ENCODE data around the gene BRAT1. TPM values are rescaled to one million over a fixed set of nuclear protein-coding genes. Genes with fewer than 3 reads are reported as not detected.

The BRAT1 gene
- total and polyA plus RNA-seq, 2 donors (not counting 1 experiment from before 2014, with no cell fraction given) = 4.0 to 20.1 TPM

DNA sequence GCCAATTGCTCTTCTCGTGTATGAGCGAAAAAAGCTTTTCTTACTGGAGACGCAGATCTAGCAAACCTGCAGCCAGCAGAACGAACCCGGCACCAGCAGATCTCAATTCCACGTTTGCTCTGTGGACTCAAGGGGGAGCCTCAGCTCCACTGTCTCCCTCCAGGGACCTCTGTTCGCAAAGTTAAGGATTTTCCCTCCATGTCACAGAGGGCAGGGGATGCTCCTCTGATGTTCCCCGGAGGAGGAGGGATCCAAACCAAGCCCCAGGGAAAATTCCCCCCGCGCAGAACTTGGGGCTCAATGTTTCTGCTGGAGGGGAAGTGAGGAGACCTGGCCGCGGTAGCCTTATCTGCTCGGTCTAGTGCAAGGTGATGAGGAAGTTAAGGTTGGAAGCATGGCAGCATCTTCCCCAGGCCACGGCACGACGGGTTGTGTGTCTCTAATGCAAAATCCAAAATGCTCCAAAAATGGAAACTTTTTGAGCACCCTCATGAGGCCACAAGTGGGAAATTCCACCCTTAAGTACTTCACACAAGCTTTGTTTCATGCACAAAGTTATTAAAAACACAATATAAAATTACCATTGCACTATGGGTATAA is 12.5 kb upstream of the BRAT1 start:
- Histone ChIP-seq H3K79me2 (ENCODE audit: control insufficient read depth, insufficient read depth, low read length) (no peaks in the 10 kb centered on the region), H4K20me1 (ENCODE audit: control insufficient read depth, extremely low read depth, insufficient read depth, low read length) (no peaks in the 10 kb centered on the region), H3K4me2 (ENCODE audit: extremely low read depth, insufficient read depth, low read length) (peak overlapping the region; percentile 39), H3K4me1 (ENCODE audit: control insufficient read depth, extremely low read depth, insufficient read depth, low read length) (peaks cover 9% of the 10 kb centered on the region), H3K27me3 (ENCODE audit: control insufficient read depth, insufficient read depth, low read length) (no peaks in the 10 kb centered on the region), H3K9ac (ENCODE audit: insufficient read depth, low read length) (no peak overlapping the region), H3K9me3 (ENCODE audit: control insufficient read depth, insufficient read depth, low read depth, low read length) (no peaks in the 10 kb centered on the region), H3K27ac (ENCODE audit: insufficient read depth, low read length) (no peak overlapping the region), H2AFZ (ENCODE audit: low read length) (no peak overlapping the region), H3K4me3 (replicated peaks in 1 of 4; ENCODE audit: control extremely low read depth in 1 of 4, insufficient read depth in 1 of 4, low read depth in 3 of 4, low read length in 4 of 4) (no peak overlapping the region), H3K36me3 (ENCODE audit: control insufficient read depth, insufficient read depth, low read length) (no peaks in the 10 kb centered on the region)
- DNase-seq (ENCODE audit: low read depth in 2 of 2) = peak in 1 of 2 donors; percentile 53
- no peak for TF ChIP-seq EZH2 (IDR thresholded peaks at IDR 0.05; ENCODE audit: low read length, missing control alignments)
- TF ChIP-seq, protein P1, sequence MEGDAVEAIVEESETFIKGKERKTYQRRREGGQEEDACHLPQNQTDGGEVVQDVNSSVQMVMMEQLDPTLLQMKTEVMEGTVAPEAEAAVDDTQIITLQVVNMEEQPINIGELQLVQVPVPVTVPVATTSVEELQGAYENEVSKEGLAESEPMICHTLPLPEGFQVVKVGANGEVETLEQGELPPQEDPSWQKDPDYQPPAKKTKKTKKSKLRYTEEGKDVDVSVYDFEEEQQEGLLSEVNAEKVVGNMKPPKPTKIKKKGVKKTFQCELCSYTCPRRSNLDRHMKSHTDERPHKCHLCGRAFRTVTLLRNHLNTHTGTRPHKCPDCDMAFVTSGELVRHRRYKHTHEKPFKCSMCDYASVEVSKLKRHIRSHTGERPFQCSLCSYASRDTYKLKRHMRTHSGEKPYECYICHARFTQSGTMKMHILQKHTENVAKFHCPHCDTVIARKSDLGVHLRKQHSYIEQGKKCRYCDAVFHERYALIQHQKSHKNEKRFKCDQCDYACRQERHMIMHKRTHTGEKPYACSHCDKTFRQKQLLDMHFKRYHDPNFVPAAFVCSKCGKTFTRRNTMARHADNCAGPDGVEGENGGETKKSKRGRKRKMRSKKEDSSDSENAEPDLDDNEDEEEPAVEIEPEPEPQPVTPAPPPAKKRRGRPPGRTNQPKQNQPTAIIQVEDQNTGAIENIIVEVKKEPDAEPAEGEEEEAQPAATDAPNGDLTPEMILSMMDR (conservative IDR thresholded peaks at IDR 0.05 in 1 of 2, IDR thresholded peaks at IDR 0.05 in 1 of 2; ENCODE audit: low read depth in 1 of 2, low read length in 2 of 2) = peak; percentile 56 to 66

DNA sequence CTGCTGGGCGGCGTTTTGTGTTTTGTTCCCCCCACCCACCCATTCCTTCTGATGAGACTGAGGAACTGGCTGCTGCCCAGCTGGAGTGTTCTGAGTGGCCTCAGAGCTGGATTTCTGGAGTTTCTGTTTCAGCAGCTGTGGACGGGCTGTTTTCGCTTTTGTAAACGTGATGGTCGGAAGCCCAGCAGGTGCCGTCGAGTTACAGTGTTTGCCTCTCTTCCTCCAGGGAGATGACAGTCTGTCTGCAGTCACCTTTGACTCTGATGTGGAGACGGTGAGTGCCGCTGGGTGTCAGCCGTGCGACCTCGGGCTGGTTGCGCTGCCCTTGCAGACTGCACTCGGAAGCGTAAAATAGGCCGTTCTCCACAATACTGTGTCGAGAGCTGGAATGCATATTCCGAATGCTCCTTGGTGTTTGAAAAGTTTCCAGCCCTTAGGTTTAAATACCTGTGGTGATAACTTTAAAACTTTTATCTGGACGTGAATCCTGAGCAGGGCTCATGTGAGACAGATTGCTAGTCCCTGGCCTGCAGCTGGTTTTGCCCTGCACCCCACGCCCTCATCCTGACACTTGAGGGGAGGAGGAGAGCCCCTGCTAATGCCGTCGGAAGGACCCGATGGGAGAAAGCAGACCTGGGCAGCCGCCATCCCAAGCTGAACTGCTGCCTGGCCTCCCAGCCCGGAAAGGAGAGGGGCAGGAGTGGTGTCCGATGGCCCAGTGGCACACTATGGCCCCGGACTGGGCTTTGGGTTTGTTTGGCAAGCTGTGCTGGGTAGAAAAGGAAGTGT is 11.8 kb upstream of the BRAT1 start:
- Histone ChIP-seq H3K36me3 (ENCODE audit: control insufficient read depth, insufficient read depth, low read length) (no peaks in the 10 kb centered on the region), H3K4me2 (ENCODE audit: extremely low read depth, insufficient read depth, low read length) (peak overlapping the region; percentile 91), H3K4me1 (ENCODE audit: control insufficient read depth, extremely low read depth, insufficient read depth, low read length) (peaks cover 7% of the 10 kb centered on the region), H3K27me3 (ENCODE audit: control insufficient read depth, insufficient read depth, low read length) (no peaks in the 10 kb centered on the region), H3K9me3 (ENCODE audit: control insufficient read depth, insufficient read depth, low read depth, low read length) (no peaks in the 10 kb centered on the region), H3K4me3 (replicated peaks in 1 of 4; ENCODE audit: control extremely low read depth in 1 of 4, insufficient read depth in 1 of 4, low read depth in 3 of 4, low read length in 4 of 4) (peak overlapping the region in 3 of 4 experiments; percentile 28 to 48 (median 39)), H2AFZ (ENCODE audit: low read length) (no peak overlapping the region), H3K27ac (ENCODE audit: insufficient read depth, low read length) (peak overlapping the region; percentile 13), H3K79me2 (ENCODE audit: control insufficient read depth, insufficient read depth, low read length) (no peaks in the 10 kb centered on the region), H4K20me1 (ENCODE audit: control insufficient read depth, extremely low read depth, insufficient read depth, low read length) (no peaks in the 10 kb centered on the region), H3K9ac (ENCODE audit: insufficient read depth, low read length) (peak overlapping the region; percentile 30)
- TF ChIP-seq, protein P1 (conservative IDR thresholded peaks at IDR 0.05 in 1 of 2, IDR thresholded peaks at IDR 0.05 in 1 of 2; ENCODE audit: low read depth in 1 of 2, low read length in 2 of 2) = no peak
- no peak for TF ChIP-seq EZH2 (IDR thresholded peaks at IDR 0.05; ENCODE audit: low read length, missing control alignments)
- peak in 1 of 2 donors; percentile 26 for DNase-seq (ENCODE audit: low read depth in 2 of 2)

DNA sequence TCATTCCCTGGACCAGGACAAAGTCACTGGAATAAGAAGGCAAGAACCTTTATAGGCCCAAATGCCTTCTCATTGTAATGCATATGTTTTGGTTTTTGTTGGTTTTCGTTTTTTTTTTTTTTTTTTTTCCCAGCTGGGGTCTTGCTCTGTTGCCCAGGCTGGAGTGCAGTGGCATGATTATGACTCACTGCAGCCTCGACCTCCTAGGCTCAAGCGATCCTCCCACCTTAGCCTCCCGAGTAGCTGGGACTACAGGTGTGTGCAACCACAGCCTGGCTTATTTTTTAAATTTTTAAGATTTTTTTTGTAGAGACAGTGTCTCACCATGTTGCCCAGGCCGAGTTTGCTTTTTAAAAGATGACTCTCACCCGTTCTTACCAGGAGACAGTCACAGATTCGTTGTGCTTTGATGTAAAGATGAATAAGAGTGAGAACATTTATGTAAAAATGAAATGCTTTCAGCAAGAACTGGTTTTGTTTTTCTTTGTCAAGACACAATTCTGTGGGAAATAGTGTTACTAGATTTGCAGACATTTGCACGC is 11.1 kb upstream of the BRAT1 start:
- Histone ChIP-seq H3K9ac (ENCODE audit: insufficient read depth, low read length) (no peak overlapping the region), H3K4me3 (replicated peaks in 1 of 4; ENCODE audit: control extremely low read depth in 1 of 4, insufficient read depth in 1 of 4, low read depth in 3 of 4, low read length in 4 of 4) (peak overlapping the region in 1 of 4 experiments; percentile 48), H3K79me2 (ENCODE audit: control insufficient read depth, insufficient read depth, low read length) (no peaks in the 10 kb centered on the region), H3K27ac (ENCODE audit: insufficient read depth, low read length) (no peak overlapping the region), H2AFZ (ENCODE audit: low read length) (no peak overlapping the region), H4K20me1 (ENCODE audit: control insufficient read depth, extremely low read depth, insufficient read depth, low read length) (no peaks in the 10 kb centered on the region), H3K9me3 (ENCODE audit: control insufficient read depth, insufficient read depth, low read depth, low read length) (no peaks in the 10 kb centered on the region), H3K36me3 (ENCODE audit: control insufficient read depth, insufficient read depth, low read length) (no peaks in the 10 kb centered on the region), H3K27me3 (ENCODE audit: control insufficient read depth, insufficient read depth, low read length) (no peaks in the 10 kb centered on the region), H3K4me2 (ENCODE audit: extremely low read depth, insufficient read depth, low read length) (peak overlapping the region; percentile 91), H3K4me1 (ENCODE audit: control insufficient read depth, extremely low read depth, insufficient read depth, low read length) (peaks cover 7% of the 10 kb centered on the region)
- no peak for DNase-seq (ENCODE audit: low read depth in 2 of 2)
- TF ChIP-seq EZH2 (IDR thresholded peaks at IDR 0.05; ENCODE audit: low read length, missing control alignments) = no peak
- TF ChIP-seq, protein P1 (conservative IDR thresholded peaks at IDR 0.05 in 1 of 2, IDR thresholded peaks at IDR 0.05 in 1 of 2; ENCODE audit: low read depth in 1 of 2, low read length in 2 of 2) = no peak

Data from fibroblast of lung (primary cell).